HepG2 (cell line): ENCODE measurements around the gene TUSC7. TPM values are rescaled to one million over a fixed set of nuclear protein-coding genes. Genes with fewer than 3 reads are reported as not detected.

Experiments
- ATAC-seq: fragments of 200-7000 bp; cut with Tn5 transposase; 3 replicates; pipeline ENCODE4 v1.9.1; 2020; ENCODE audit warnings: mild to moderate bottlenecking, moderate library complexity
- BruUV-seq: library from RNA; stranded (reverse); fragments of 400-500 nt; replicated peaks from 2 replicates; lab custom pipeline; 2021; lab: Mats Ljungman, UMichigan
- CTCF ChIA-PET: fragments of 300-600 bp; formaldehyde crosslinking; extraction: SDS; loops from one replicate; lab custom pipeline; 2021; ENCODE audit warnings: low total read pairs, inconsistent platforms, low intra/inter-chr PET ratio; lab: Yijun Ruan, JAX
- POLR2A ChIA-PET: fragments of 350-600 bp; sonication (Branson Sonifier 250); formaldehyde crosslinking; loops from one replicate; lab custom pipeline; 2020; ENCODE audit warnings: antibody characterized with exemption, inconsistent platforms; lab: Yijun Ruan, JAX
- DNase-seq: peaks from one replicate; pipeline ENCODE4 v3.0.0-alpha.2; 2015; ENCODE audit warnings: low spot score
- FAIRE-seq: peaks from 3 replicates; lab custom pipeline; 2011; peaks lifted over from hg19 to GRCh38; lab: Jason Lieb, UNC
- H2AFZ ChIP-seq: one replicate; pipeline ENCODE4 v1.6.1; 2011; ENCODE audit warnings: low read length, inconsistent platforms
- H3K27ac ChIP-seq: fragments of 300-600 bp; 3 replicates; pipeline ENCODE4 v1.8.0; 2011; ENCODE audit warnings: mixed run types, mild to moderate bottlenecking, mixed read lengths, low read length, inconsistent platforms; ENCODE audit not compliant: insufficient read depth; ENCODE audit errors: extremely low read length
- H3K27me3 ChIP-seq, 2 experiments: fragments of 200-600 bp in 1 of 2; 2 replicates in 1 of 2; 3 replicates in 1 of 2; pipeline versions ENCODE4 v1.6.0 to v1.8.0; 2011; ENCODE audit warnings: low read length in 2 of 2, mild to moderate bottlenecking in 2 of 2, moderate library complexity in 2 of 2, inconsistent platforms in 1 of 2; ENCODE audit not compliant: insufficient read depth in 2 of 2, control insufficient read depth in 1 of 2
- H3K36me3 ChIP-seq, 2 experiments: fragments of 200-600 bp in 1 of 2; replicated peaks in 1 of 2; 2 replicates in 1 of 2; 3 replicates in 1 of 2; pipeline versions ENCODE4 v1.5.1 to v1.8.0; 2011; ENCODE audit warnings: low read length in 2 of 2, inconsistent platforms in 1 of 2; ENCODE audit not compliant: insufficient read depth in 2 of 2, control insufficient read depth in 1 of 2
- H3K4me1 ChIP-seq: 2 replicates; pipeline ENCODE4 v1.5.1; 2012; ENCODE audit warnings: low read length, inconsistent platforms; ENCODE audit not compliant: insufficient read depth
- H3K4me2 ChIP-seq: 2 replicates; pipeline ENCODE4 v1.6.0; 2011; ENCODE audit warnings: low read depth, low read length, inconsistent platforms
- H3K4me3 ChIP-seq, 3 experiments: fragments of 200-600 bp in 1 of 3; sonication (generic), shearing (Covaris generic) in 1 of 3; replicated peaks in 1 of 3; 2 replicates each; pipeline ENCODE4 v1.5.1; 2011 to 2016; ENCODE audit warnings: low read length in 3 of 3, inconsistent platforms in 2 of 3, low read depth in 2 of 3, mild to moderate bottlenecking in 2 of 3, control low read depth in 1 of 3, mixed read lengths in 1 of 3; ENCODE audit not compliant: insufficient read depth in 1 of 3
- H3K79me2 ChIP-seq: one replicate; pipeline ENCODE4 v1.6.1; 2011; ENCODE audit warnings: low read length, inconsistent platforms; ENCODE audit not compliant: insufficient read depth
- H3K9ac ChIP-seq: 2 replicates; pipeline ENCODE4 v1.6.0; 2011; ENCODE audit warnings: mild to moderate bottlenecking, low read depth, low read length, inconsistent platforms; ENCODE audit not compliant: insufficient read depth
- H3K9me3 ChIP-seq: 2 replicates; pipeline ENCODE4 v1.5.1; 2012; ENCODE audit warnings: mild to moderate bottlenecking, low read length
- H4K20me1 ChIP-seq: 2 replicates; pipeline ENCODE4 v1.6.0; 2011; ENCODE audit warnings: inconsistent platforms, mild to moderate bottlenecking, low read length, moderate library complexity; ENCODE audit not compliant: insufficient read depth
- AGO1 ChIP-seq: fragments of 200-400 bp; formaldehyde crosslinking; IDR thresholded peaks from 2 replicates; pipeline ENCODE4 v1.6.1; 2017; ENCODE audit warnings: mild to moderate bottlenecking, low read depth, low read length, moderate library complexity; ENCODE audit not compliant: poor library complexity, severe bottlenecking
- EEA1 ChIP-seq: sonication (generic); formaldehyde crosslinking; IDR thresholded peaks from 2 replicates; pipeline ENCODE4 v1.5.1; 2020; ENCODE audit warnings: mild to moderate bottlenecking, missing genetic modification reagents, borderline replicate concordance
- GTF2F1 ChIP-seq: fragments of 150-350 bp; IDR thresholded peaks from 2 replicates; pipeline ENCODE4 v1.6.1; 2014; ENCODE audit warnings: low read length
- NR2F6 ChIP-seq, 2 experiments: IDR thresholded peaks; 2 replicates each; pipeline ENCODE4 v1.6.1; 2016; ENCODE audit warnings: antibody characterized with exemption in 1 of 2, mild to moderate bottlenecking in 1 of 2
- ZNF180 ChIP-seq: sonication (generic); formaldehyde crosslinking; IDR thresholded peaks from 2 replicates; pipeline ENCODE4 v1.4.0; 2020; ENCODE audit warnings: low read depth, missing genetic modification reagents, borderline replicate concordance
- WGBS: methylation state at CpG from one replicate; pipeline ENCODE4 v1.1.6; 2017; ENCODE audit warnings: low lambda C conversion rate; 5-methylcytosine and 5-hydroxymethylcytosine counted together
- in situ Hi-C: cut with HindIII; loops from 2 replicates; pipeline ENCODE4 v1.10.0; 2017; ENCODE audit warnings: low pct_unique_long_range_greater_than_20kb; ENCODE audit not compliant: extremely low pct_ligation_motif_present
- intact Hi-C: fragments of 100-400 bp; cut with micrococcal nuclease; formaldehyde crosslinking; loops from one replicate; pipeline ENCODE4 v1.10.0; 2022; ENCODE audit not compliant: unreplicated experiment
- polyA plus RNA-seq, 8 experiments: library from polyadenylated mRNA; depleted of rRNA in 3 of 8; stranded (reverse) in 7 of 8; unstranded in 1 of 8; fragments of >200 nt; fragmentation: Illumina TruSeq in 4 of 8; extraction: Trizol in 4 of 8; gene quantifications; 2 replicates each; pipeline versions ENCODE4 v1.2.1 to v1.2.3, GENCODE V29; 2011 to 2016; ENCODE audit warnings: low read depth in 4 of 8, missing spikeins in 1 of 8, mixed read lengths in 1 of 8; ENCODE audit not compliant: insufficient read depth in 1 of 8
- total RNA-seq, 5 experiments: library from RNA; depleted of rRNA; stranded (reverse); fragments of >200 nt; fragmentation: Illumina TruSeq; extraction: Trizol; gene quantifications; 2 replicates each; pipeline ENCODE4 v1.2.3, GENCODE V29; 2016; ENCODE audit warnings: low read depth in 1 of 5

The TUSC7 gene
- total and polyA plus RNA-seq, 2 of the 13 experiments (the other 11 are each of a cell fraction or from before 2014, with no cell fraction given): not detected

GRCh38 chr3:116717566-116717965 lies 8.0 kb downstream of the TUSC7 start:
- ATAC-seq (no peak), DNase-seq (no peak), FAIRE-seq (no peak)
- H3K27ac ChIP-seq: no peak overlapping the region
- H3K4me2 ChIP-seq: no peak overlapping the region
- no peaks in the 10 kb centered on the region for H3K36me3 ChIP-seq
- no peak overlapping the region for H2AFZ ChIP-seq
- no peak overlapping the region for H3K9ac ChIP-seq
- ChIA-PET POLR2A (no interaction called here), CTCF (no interaction called here)
- no TSS peak for BruUV-seq
- H3K9me3 ChIP-seq: no peaks in the 10 kb centered on the region
- H3K79me2 ChIP-seq: no peaks in the 10 kb centered on the region
- no peaks in the 10 kb centered on the region for H3K4me1 ChIP-seq
- H3K4me3 ChIP-seq: no peak overlapping the region
- in situ Hi-C loops (no loop called here), intact Hi-C loops (no loop called here)
- TF ChIP-seq ZNF180: no peak
- no peaks in the 10 kb centered on the region for H3K27me3 ChIP-seq
- 68% methylated on average over 1 of the region's 1 CpG for WGBS
- H4K20me1 ChIP-seq: no peaks in the 10 kb centered on the region

GRCh38 chr3:116728454-116728853 lies 18.9 kb downstream of the TUSC7 start:
- no peak for TF ChIP-seq NR2F6 (IDR thresholded peaks at IDR 0.05)
- TF ChIP-seq NR2F6 (CRISPR knock-in tag; IDR thresholded peaks at IDR 0.05): no peak
- no peak for TF ChIP-seq EEA1 (CRISPR knock-in tag)
- TF ChIP-seq GTF2F1: no peak
- no peak for TF ChIP-seq AGO1
- ChIA-PET POLR2A (no interaction called here), CTCF (no interaction called here)
- no peaks in the 10 kb centered on the region for H4K20me1 ChIP-seq
- no peak overlapping the region for H3K4me2 ChIP-seq
- intact Hi-C loops (no loop called here), in situ Hi-C loops (no loop called here)
- FAIRE-seq (no peak), DNase-seq (no peak), ATAC-seq (no peak)
- no peaks in the 10 kb centered on the region for H3K79me2 ChIP-seq
- WGBS: 0% methylated on average over 2 of the region's 2 CpGs
- no peak overlapping the region for H3K9ac ChIP-seq
- no peak overlapping the region for H3K4me3 ChIP-seq
- no peaks in the 10 kb centered on the region for H3K4me1 ChIP-seq
- BruUV-seq: no TSS peak
- H3K27ac ChIP-seq: no peak overlapping the region
- no peaks in the 10 kb centered on the region for H3K27me3 ChIP-seq
- H3K36me3 ChIP-seq: no peaks in the 10 kb centered on the region
- no peaks in the 10 kb centered on the region for H3K9me3 ChIP-seq
- no peak overlapping the region for H2AFZ ChIP-seq
